ENCODE measurements around the gene HSPBAP1. TPM values are rescaled to one million over a fixed set of nuclear protein-coding genes. Genes with fewer than 3 reads are reported as not detected.

Gene HSPBAP1
- total and polyA plus RNA-seq, 2 of the 4 experiments (the other 2 are of a cell fraction) = 2.6 to 4.8 TPM

DNA sequence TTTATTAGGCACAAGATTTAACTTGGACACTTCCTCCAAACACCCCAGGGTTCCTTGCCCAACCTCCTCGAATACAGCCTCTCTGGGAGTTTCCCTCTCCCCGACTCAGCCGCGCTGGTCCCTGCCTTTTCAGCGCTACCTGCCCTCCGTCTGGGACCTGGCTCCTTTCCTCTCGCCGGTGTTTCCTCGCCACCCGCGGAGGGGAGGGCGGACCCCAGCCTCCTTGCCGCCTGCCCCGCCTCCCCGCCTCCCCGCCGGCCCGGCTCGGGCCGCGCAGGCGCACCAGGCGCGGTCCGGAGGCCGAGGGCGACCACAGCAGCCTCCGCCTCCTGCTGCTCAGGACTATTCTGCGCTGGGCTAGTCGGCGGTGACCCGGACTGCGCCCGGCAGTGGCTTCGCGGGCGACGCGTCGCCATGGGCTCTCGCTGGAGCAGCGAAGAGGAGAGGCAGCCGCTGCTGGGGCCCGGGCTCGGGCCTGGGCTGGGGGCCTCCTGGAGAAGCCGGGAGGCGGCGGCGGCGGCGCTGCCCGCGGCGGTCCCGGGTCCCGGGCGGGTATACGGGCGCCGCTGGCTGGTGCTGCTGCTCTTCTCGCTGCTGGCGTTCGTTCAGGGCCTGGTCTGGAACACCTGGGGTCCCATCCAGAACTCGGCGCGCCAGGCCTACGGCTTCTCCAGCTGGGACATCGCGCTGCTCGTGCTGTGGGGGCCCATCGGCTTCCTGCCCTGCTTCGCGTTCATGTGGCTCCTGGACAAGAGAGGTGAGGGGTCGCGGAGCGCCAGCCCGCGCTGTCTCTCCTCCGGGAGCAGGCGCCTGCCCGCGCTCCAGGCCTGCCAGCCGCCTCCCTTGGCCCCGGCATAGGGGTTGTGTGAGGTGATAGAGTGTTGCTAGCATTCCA is 1.4 kb upstream of the HSPBAP1 start, which contains the start of gene SLC49A4:
Gene SLC49A4, plus strand, starts transcription at position 291 of the 895 bp plus-strand sequence. Its CDS starts 124 bp downstream, at position 415.
- H3K23ac ChIP-seq (ENCODE audit: low read depth, low read length) = peak within 1 kb of the TSS; percentile 90
- peaks cover 3% of the 10 kb centered on the region; the same call in 1 of the 2 replicates for H4K20me1 ChIP-seq (ENCODE audit: insufficient read depth, low read length)
- peaks cover 0 to 42% of the 10 kb centered on the region in 2 experiments; a peak in 2 of 4 replicates for H3K79me1 ChIP-seq (ENCODE audit: low read depth in 1 of 2, low read length in 2 of 2)
- peak within 1 kb of the TSS; percentile 99 for H2AFZ ChIP-seq (replicated peaks; ENCODE audit: low read length, poor library complexity)
- peak; percentile 90 for ATAC-seq (ENCODE audit: low read depth)
- WGBS, 2 experiments (ENCODE audit: extremely low coverage in 2 of 2, insufficient read length in 1 of 2) = 0% methylated on average over 24 of the region's 84 CpGs; no CpG with 5 or more reads in 1 of the 2 experiments
- peak within 1 kb of the TSS; percentile 95 for H3K9ac ChIP-seq (ENCODE audit: low read depth, low read length)
- H3K27me3 ChIP-seq (ENCODE audit: control insufficient read depth, insufficient read depth, low read length) = no peaks in the 10 kb centered on the region
- no TSS peak for BruUV-seq (replicated peaks)
- CTCF ChIA-PET = interaction anchor here (1.7 kb wide), 1 partner anchor 11 kb away, joined by 3 read pairs; no protein-coding TSS in a partner anchor
- peak within 1 kb of the TSS; percentile 75 for H3K56ac ChIP-seq (ENCODE audit: extremely low read depth, insufficient read depth, low read length)
- H2BK15ac ChIP-seq (ENCODE audit: low read depth, low read length) = peak within 1 kb of the TSS; percentile 85; the same call in 1 of the 3 replicates
- intact Hi-C loops (cut with micrococcal nuclease) (loop anchor here (2.0 to 10.0 kb wide), 2 partner anchors 110 to 232 kb away; partner anchors contain the start of gene PARP14), in situ Hi-C loops (cut with MboI; ENCODE audit: low sequenced_read_pairs) (no loop called here), dilution Hi-C loops (cut with HindIII; ENCODE audit: low sequenced_read_pairs, unreplicated experiment) (no loop called here)
- H3K36me3 ChIP-seq (ENCODE audit: control insufficient read depth, insufficient read depth, low read length) = no peaks in the 10 kb centered on the region
- peak within 1 kb of the TSS; percentile 50 to 82; a peak in 3 of 4 replicates for H4K8ac ChIP-seq (ENCODE audit: low read depth in 2 of 2, low read length in 2 of 2)
- peak within 1 kb of the TSS; percentile 54 for H3K18ac ChIP-seq (ENCODE audit: low read depth, low read length)
- peak within 1 kb of the TSS; percentile 90 for H2BK5ac ChIP-seq (ENCODE audit: low read depth, low read length, poor library complexity, severe bottlenecking)
- POLR2A ChIA-PET (ENCODE audit: unreplicated experiment) = no interaction called here
- H4K91ac ChIP-seq (ENCODE audit: insufficient read depth, low read depth, low read length) = peak within 1 kb of the TSS; percentile 73
- peak within 1 kb of the TSS; percentile 86 for H2AK9ac ChIP-seq (replicated peaks; ENCODE audit: low read depth, low read length, poor library complexity)
- H2BK120ac ChIP-seq (ENCODE audit: low read depth, low read length) = peak within 1 kb of the TSS; percentile 90; the same call in 1 of the 2 replicates
- no peaks in the 10 kb centered on the region for H3K9me3 ChIP-seq (ENCODE audit: control insufficient read depth, insufficient read depth, low read length)
- TF ChIP-seq MXI1 (IDR thresholded peaks at IDR 0.05; ENCODE audit: borderline replicate concordance, low read depth, low read length) (no peak; the same call in 1 of the 2 replicates), NFE2L2 (IDR thresholded peaks at IDR 0.05; ENCODE audit: low read depth, low read length) (no peak), POLR2A (IDR thresholded peaks at IDR 0.05; ENCODE audit: low read depth, low read length) (peak; percentile 71), MAZ (IDR thresholded peaks at IDR 0.05; ENCODE audit: borderline replicate concordance, low read depth, low read length) (peak; percentile 68; the same call in 1 of the 2 replicates)
- TF ChIP-seq, protein P1, sequence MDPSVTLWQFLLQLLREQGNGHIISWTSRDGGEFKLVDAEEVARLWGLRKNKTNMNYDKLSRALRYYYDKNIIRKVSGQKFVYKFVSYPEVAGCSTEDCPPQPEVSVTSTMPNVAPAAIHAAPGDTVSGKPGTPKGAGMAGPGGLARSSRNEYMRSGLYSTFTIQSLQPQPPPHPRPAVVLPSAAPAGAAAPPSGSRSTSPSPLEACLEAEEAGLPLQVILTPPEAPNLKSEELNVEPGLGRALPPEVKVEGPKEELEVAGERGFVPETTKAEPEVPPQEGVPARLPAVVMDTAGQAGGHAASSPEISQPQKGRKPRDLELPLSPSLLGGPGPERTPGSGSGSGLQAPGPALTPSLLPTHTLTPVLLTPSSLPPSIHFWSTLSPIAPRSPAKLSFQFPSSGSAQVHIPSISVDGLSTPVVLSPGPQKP (IDR thresholded peaks at IDR 0.05; ENCODE audit: borderline replicate concordance, low read depth, low read length) = no peak
- H3K4ac ChIP-seq (ENCODE audit: low read depth, low read length) = peak within 1 kb of the TSS; percentile 91
- peak within 1 kb of the TSS; percentile 90 for H3K4me3 ChIP-seq (ENCODE audit: insufficient read depth, low read depth, low read length)
- H3K4me2 ChIP-seq (ENCODE audit: low read depth, low read length) = peak within 1 kb of the TSS; percentile 93
- DNase-seq = peak; percentile 65
- peak within 1 kb of the TSS; percentile 79 for H3K27ac ChIP-seq (ENCODE audit: insufficient read depth, low read length)
- H3K14ac ChIP-seq (replicated peaks; ENCODE audit: low read depth, low read length) = peak within 1 kb of the TSS; percentile 84
- peak within 1 kb of the TSS; percentile 84 for H2BK20ac ChIP-seq (ENCODE audit: low read depth, low read length)
- peak within 1 kb of the TSS; percentile 48; the same call in 1 of the 2 replicates for H4K5ac ChIP-seq (ENCODE audit: low read depth, low read length)
- no peaks in the 10 kb centered on the region for H3K9me1 ChIP-seq (ENCODE audit: insufficient read depth, low read length)
- 0 out of 2 replicates have a peak within 1 kb of the TSS, but pooled peaks have one; percentile 15 for H2AK5ac ChIP-seq (ENCODE audit: low read depth, low read length)
- no peaks in the 10 kb centered on the region; the same call in 1 of the 2 replicates for H3K4me1 ChIP-seq (ENCODE audit: control insufficient read depth, insufficient read depth, low read length)
